Germinal center (tissue), 1 donor: Measurements from ENCODE around the gene PTGIR.
"Not testable (repeated sequence)": the region's sequence is repeated elsewhere in the genome, so short reads cannot be mapped to it uniquely, and the experiment has no call there.

Experiments
- DNase-seq: peaks from one replicate; pipeline ENCODE4 v3.0.0; 2012; ENCODE audit warnings: mixed read lengths, low spot score

Gene PTGIR

DNA sequence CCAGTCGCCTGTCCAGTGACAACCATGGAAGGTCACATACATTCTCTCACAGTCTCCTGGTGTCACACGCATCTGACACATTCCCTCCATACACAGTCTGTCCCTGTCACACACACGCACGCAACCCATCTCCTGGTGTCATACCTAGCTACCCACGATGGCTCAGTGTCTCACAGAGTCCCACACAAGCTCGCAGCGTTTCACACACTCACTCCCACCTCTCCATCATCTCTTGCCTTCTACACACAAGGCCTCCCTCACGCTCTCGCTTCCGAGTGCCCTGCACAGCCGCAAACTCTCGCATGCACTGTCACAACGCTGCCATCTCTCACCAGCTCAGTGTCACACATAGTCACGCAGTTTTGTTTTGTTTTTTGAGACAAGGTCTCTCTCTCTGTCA lies 12.3 kb upstream of the PTGIR start:
- DNase-seq = no peak

DNA sequence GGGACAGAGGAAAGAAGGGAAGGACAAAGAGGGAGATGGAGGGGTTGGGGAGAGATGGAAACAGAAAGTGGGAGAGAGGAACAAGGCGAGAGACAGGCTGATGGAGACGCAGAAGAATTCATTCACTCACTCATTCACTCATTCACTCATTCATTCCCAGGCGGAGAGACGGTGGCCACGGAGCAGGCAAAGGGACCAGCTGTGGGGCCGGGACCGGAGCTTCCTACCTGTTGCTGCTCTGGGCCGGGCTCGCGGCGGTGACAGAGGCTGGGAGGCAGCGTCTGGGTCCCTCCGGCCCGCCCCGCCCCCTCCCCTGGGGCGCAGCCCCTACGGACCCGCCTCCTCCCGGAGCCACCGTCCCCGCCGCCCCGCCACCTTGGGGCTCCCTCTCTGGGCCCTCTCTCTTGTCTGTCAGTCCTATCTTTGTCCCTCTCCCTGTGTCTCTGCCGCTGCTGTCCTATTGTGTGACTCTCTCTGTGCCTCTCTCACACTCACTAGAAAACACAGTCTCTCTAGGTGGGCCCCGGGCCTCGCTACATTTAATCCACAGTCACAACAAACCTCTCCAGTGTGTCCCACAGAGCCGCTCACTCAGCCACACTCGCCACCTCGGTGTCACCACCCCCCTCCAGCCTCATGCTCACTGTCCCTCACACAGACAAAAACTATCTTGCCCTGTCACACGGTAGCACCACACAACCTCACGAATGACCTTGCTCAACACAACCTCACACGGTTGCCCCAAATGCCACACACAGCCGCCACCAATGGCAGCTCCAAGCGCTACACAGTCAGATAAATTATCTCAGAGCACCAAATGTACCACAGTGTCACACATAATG lies 11.3 kb upstream of the PTGIR start, which contains the start of gene GNG8:
GNG8 (minus strand) TSS at position 283 of the 842 bp plus-strand sequence. CDS start 1,520 bp downstream, outside the sequence.
- DNase-seq = no peak

DNA sequence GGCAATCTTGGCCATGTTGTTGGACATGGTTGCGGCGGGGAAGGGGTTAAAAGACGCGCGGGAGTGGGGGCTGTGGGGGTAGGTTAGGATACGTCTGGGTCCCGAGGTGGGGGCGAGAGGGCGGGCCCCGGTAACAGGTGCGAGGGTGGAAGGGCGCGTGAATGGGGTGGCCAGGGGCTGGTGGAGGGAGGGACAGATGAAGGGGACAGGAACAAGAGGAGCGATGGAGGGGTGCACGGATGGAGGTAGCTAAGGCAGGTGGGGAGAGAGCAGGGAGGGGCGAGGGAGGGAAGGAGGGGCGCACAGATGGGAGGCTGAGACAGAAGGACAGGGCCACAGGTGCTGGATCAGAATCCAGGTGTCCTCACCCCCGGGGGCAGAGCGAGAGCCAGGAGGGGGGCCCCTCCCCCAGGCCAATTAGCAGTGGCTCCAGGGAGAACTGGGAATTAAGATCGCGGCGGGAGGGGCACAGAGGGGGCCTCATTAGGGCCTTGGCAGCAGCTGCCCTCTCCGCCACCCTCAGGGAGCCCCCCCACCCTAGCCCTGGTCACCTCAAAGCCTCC lies 9.8 kb upstream of the PTGIR start:
- no peak for DNase-seq

DNA sequence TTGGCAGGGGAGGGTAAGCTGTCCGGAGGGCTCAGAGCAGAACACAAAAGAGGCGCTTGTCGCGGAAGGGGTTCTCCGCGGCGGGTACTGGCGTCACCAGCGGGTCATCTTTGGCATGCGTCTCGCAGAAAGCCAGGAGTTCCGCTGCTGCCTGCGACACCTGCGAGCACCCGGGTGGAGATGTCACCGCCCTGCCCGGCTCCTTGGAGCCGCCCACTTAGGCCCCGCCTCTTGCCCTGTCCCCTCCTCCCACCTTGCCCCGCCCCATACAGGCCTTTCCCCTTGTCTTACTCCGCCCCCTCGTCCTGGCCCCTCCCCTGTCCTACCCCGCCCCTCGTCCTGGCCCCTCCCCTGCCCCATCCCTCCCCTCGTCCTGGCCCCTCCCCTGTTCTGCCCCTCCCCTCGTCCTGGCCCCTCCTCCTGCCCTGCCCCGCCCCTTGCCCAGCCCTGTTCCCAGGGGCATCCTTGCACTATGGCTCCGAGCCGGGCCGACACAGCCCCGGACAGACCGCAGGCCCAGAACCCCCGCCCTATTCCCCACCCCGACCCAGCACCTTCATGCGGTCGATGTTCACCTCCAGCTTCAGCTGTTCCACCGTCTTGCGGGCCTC lies 9.3 kb upstream of the PTGIR start:
- peak; percentile 96 for DNase-seq

DNA sequence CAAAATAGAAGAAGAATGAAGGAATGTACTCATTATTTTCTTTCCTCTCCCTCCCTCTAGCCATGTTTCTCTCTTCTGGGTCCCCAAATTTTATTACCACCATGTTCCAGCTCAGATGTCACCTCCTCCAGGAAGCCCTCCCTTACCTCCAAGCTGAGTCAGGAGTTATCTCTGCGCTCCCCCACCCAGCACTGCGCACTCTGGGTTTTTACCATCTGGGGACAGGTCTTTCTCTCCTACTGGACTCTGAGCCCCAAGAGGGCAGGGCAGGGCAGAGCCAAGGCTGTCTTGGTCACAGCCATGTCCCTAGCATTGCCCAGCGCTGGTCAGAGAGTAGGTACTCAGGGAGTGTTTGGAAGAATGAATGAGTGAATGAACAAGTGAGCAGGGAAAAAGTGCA lies 8.2 kb upstream of the PTGIR start:
- no peak for DNase-seq

DNA sequence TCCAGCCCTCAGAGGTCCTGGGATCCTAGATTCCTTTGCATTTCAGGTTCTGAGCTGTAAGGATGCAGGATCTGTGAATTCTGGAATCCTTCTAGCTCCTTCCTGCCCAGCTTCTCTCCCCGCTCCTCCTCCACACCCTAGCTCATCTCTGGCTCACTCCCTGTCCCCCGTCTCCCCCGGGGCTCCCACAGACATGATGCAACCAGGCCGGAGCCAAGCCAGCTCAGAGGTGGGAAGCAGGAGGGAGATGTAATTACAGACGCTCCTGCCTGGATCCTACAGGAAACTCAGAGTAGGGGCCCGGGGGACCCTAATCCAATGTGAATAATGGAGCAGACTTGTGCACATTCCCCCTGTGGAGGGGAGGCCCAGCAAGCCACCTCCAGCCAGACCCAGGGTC lies 6.6 kb upstream of the PTGIR start:
- DNase-seq = no peak

DNA sequence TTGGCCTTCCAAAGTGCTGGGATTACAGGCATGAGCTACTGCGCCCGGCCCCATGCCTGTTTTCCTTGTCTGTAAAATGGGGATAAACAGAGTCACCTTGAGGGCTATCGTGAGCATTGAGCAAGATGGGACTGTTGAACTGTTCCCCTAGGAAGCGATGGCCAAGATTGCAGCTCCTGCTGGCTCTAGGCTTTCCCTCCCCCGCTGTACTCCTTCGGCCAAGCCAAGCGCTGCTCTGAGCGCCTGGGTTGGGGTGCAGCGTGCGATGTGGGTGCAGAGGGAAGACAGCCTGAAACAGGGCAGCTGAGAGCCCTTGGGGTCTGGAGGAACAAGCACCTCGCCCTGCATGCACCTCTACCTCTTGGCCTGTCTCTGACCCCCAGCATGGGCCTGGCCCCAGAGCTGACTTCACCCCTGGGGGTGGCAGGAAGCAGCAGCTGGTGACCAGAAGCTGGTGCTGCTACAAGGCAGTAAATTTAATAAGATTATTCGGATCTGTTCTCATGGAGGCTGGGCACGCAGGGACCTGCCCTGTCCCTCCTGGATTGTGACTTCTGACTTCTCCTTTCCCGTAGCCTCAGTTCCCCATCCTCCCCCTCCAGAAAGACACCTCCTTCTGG lies 5.8 kb upstream of the PTGIR start:
- DNase-seq = no peak

DNA sequence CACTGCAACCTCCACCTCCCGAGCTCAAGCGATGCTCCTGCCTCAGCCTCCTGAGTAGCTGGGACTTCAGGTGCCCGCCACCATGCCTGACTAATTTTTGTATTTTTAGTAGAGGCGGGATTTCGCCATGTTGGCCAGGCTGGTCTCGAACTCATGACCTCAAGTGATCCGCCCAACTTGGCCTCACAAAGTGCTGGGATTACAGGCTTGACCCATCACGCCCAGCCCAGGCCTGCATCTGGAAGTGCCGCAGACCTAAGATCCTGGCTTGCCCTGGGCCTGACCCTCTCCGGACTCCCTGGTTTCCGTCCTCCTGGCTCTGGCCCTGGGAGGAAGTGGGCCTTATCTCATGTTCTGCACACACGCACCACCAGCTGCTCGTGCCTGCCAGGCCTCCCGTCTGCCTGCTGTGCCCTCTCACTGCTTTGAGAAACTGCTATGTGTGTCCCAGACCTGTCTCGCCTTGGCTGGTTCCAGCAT lies 4.7 kb upstream of the PTGIR start:
- DNase-seq = no peak

DNA sequence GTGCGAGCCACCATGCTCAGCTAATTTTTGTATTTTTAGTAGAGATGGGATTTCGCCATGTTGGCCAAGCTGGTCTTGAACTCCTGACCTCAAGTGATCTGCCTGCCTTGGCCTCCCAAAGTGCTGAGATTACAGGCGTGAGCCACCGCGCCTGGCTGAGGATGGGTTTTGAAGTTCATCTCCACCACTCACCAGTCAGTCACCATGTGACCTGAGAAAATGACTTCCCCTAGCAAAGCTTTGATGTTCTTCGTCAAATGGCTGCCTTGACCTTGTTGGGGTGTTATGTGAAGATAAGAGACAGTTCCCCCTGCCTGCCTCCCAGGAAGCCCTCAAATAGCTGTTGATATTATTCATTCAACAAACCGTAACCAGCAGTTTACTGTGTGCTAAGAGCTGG lies 4.1 kb upstream of the PTGIR start:
- not testable (repeated sequence) for DNase-seq

DNA sequence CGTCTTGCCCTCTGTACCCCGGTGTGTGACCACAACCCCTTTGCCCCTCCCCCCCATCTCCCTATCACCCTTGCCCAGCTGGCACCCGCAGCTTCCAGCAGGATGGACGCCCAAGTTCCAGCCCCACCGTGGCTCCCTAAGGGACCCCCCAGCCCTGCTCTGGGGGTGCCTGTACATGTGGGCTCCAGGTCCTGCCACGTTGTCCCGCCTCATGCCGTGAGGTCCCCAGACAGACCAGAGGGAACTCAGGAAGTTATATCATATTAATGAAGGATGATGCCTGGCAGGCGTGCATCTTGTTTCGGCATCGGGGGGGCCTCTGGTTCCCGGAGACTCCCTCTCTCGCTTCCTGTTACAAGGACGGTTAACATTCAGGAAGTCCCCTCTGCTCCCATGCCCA lies 1.6 kb upstream of the PTGIR start:
- DNase-seq = no peak

DNA sequence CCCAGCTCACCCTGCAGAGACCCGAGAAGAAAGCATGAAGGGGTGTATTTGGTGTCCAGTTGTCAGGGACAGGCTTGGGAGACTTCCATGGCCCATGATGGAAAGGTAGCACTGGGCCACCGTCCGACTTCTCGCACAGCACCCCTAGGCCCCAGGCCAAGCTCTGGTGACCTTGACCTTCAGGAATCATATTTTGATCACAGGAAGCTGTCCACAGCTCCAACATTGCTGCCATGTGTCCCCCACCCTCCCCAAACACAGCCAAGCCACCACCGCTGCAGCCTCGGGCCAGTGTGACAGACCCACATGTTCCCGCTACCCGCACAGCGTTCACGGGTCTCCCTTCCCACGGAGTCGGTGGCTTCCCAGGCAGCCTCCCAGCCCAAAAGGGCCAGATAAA lies 842 bp upstream of the PTGIR start:
- DNase-seq = no peak

DNA sequence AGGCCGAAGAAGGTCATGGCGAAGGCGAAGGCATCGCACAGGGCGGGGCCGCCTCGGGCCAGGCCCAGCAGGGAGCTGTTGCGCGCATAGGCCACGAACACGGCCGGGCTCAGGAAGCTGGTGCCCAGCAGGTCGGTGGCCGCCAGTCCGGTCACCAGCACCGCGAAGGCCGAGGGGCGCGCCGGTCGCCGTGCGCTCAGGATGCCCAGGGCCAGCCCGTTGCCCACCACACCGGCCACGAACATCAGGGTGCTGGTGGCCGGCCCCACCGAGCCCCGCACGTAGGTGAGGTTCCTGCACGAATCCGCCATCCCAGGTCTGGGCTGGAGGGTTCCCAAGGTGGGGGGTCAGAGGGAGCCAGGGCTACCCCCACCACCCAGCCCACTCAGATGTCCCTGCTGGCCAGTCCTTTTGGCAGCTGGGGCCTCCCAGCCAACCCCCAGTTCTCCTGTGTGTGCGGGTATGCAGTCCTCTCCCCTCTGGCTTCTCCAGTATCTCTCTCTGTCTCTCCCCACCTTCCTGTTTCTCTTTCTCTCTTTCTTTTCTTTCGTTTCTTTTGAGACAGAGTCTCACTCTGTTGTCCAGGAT lies 880 bp downstream of the PTGIR start:
- DNase-seq = no peak

DNA sequence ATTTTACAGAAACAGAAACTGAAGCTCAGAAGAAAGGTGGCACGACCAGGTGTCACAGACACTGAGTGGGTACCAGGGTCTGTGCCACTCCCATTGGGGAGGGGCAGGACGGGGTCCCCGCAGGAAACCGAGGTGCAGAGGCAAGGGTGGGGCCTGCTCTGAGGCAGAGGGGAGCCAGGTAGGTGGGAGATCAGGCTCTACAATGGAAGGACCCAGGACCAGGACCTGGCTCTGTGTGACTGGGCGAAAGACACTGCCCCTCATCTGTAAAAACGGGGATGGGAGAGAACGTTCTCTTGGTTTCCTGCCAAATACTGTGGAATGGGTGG lies 2.8 kb downstream of the PTGIR start:
- no peak for DNase-seq

DNA sequence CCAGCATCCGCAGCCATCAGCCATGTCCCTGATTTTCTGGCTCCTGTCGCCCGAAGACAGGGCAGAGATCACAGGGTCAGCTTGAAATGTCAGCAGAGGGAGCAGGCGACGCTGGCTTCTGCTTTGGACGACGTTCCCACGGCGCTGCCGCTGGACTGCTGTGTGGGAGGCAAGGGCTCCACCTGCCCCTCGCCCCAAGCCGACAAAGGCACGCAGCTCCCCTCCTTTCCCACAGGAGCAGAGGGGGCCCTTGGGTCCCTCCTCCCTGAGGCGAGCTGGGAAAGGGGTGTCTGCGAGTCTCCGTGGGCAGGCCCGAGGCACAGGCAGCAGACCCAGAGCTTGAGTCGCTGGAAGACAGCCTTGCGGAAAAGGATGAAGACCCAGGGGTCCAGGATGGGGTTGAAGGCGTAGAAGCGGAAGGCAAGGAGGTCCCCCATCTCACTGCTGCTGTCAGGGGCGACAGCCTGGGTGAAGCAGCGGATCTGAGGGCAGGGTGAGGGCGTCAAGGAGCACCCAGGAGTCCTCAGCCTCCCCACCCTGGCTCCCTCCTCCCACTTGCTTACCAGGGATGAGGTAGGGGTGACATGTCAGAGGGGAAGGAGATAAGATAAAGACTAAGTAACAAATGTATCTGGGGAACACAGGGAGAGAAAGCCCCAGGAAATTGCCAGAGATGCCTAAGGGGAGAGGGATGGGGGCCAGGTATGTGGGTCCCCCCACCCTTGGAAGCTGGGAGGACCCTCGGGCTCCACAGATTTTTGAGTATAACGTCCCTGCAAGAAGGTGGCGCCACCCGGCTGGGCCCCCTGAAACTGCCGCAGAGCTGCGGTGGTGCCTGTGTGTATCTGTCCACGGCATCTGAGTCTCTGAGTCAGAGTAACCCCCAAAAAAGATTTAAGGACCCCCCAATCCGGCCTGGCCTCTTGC lies 3.4 kb downstream of the PTGIR start:
- no peak for DNase-seq

DNA sequence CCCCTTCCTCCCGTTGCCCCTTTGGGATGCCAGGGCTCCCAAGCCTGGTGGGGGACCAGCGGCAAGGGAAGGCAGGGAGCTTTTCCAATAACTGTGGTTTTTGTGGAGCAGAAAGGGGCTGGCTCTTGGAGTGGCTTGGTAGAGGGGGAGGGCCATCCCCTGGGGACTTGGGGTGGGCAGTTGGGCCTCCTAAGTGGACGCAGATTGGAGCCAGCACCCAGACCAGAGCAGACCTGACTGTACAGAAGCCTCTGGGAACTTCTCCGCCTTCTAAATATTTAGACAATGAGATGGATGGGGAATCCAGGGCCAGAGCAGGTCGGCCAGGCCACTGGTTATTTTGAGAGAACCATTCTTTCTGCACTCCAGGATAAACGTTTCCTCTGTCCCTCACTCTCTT lies 4.2 kb downstream of the PTGIR start:
- no peak for DNase-seq

DNA sequence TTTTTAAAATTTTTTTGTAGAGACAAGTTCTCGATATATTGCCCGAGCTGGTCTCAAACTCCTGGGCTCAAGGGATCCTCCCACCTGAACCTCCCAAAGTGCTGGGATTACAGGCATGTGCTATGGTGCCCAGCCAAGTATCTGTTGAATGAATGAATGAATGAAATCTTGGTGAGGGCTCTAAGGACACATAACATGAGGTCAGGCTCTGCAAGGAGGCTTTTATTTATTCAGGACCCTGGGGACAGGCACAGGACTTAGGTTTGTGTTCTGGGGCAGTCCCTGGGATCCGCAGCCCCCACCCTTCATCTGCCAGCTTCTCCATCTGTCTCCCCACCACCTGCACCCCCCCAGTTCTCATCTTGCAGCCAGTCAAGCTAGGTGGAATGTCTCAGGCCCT lies 4.6 kb downstream of the PTGIR start:
- no peak for DNase-seq

DNA sequence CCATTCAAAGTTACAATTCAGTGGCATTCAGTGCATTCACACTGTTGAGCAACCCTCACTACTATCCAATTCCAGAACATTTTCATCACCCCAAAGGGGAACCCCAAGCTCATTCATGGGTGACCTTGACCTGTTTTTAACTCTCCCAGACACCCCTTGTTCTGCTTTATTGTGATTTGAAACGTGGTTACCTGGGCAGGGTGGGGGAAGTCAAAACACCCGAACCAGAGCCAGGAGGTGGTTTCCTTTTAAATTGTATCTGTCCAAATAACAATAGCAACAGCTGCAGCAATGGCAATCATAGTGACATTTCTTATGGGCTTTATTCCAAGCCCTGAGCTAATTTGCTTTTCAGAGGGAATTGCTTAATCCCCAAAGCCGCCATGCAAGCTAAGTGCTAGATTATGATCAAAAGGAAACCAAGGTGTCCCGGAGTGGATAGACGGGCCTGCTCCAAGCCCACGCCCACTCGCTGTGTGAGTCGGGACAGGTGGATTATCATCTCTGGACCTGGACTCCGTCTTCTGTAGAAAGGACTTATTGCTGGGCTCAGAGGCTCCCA lies 6.1 kb downstream of the PTGIR start:
- peak; percentile 58 for DNase-seq

DNA sequence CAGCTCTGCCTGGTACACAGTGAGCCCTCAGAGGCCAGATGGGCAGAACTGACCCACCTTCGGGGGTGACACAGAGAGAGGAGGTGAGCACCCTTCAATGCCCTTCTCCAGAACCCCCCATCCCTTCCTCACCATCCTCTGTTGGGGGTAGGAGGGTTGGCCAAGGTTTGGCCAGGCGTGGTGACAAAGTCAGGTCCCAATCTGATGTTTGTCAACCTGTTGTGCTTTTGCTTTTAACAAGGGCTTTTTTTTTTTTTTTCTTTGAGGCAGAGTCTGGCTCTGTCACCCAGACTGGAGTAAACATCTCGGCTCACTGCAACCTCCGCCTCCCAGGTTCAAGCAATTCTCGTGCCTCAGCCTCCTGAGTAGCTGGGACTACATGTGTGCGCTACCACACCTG lies 7.3 kb downstream of the PTGIR start:
- DNase-seq = no peak

DNA sequence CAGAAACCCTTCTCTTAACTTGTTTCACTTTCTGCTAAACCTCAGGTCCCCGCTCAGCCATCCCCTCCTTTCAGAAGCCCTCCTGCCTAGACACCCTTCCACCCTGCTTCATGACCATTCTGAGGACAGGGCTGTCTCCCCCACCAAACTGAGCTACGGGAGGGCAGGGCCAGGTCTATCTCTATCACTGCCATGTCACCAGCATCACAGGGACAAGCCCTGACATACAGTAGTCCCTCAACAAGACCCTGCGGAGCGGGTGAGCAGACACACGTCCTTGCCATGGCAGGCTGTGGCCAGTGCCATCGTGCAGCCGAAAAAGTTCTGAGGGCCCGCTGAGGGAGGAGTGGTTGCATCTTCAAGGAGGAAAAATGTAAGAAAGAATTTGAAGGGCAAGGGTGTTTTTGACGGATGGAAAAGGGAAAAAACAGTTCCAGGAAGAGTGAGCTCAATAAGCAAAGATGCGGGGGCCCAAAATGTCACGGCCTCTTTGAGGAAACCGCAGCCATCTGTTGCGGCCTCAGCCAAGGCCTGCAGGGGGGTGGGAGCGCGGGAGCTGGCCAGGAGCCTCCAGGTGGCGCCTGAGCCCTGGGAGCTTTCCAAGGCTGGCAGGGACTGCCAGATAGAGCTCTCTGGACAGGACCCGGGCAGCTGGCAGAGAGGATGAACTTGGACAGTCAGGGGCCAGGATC lies 8.1 kb downstream of the PTGIR start:
- peak; percentile 33 for DNase-seq

DNA sequence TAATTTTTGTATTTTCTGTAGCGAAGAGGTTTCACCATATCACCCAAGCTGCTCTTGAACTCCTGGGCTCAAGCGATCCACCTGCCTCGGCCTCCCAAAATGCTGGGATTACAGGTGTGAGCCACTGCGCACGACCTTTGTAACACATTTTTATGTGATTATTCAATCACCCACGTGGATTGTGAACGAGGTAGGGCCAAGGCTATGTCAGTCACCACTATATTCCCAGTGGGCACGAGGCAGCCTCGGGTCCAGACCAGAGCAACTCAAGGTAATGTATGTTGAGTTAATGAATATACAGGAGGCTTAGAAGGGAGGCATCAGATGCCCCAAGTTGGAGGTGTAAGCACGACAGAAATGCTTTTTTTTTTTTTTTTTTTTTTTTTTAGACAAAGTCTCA lies 8.9 kb downstream of the PTGIR start:
- no peak for DNase-seq
